GM23338 (cell line): ENCODE measurements around the gene CHRNA10. TPM values are rescaled to one million over a fixed set of nuclear protein-coding genes. Genes with fewer than 3 reads are reported as not detected.

ENCODE experiments used
- ATAC-seq: fragments of 200-7000 bp; cut with Tn5 transposase; 3 replicates; pipeline ENCODE4 v1.9.1; 2020
- DNase-seq: peaks from one replicate; pipeline ENCODE4 v3.0.0-alpha.2; 2015; ENCODE audit warnings: low spot score
- H2AFZ ChIP-seq: fragments of 200-600 bp; sonication (generic); 2 replicates; pipeline ENCODE4 v1.8.0; 2016; ENCODE audit warnings: antibody characterized with exemption, mild to moderate bottlenecking, moderate library complexity
- H3F3A ChIP-seq: fragments of 200-600 bp; sonication (generic); replicated peaks from 2 replicates; pipeline ENCODE4 v1.8.0; 2017; ENCODE audit warnings: antibody characterized with exemption, mixed run types, low read depth
- H3K27ac ChIP-seq: fragments of 200-600 bp; sonication (generic); 2 replicates; pipeline ENCODE4 v1.6.1; 2016; ENCODE audit warnings: low read depth
- H3K27me3 ChIP-seq: fragments of 200-600 bp; sonication (generic); 2 replicates; pipeline ENCODE4 v1.8.0; 2016; ENCODE audit warnings: mild to moderate bottlenecking, mixed run types, moderate library complexity; ENCODE audit not compliant: insufficient read depth
- H3K36me3 ChIP-seq: fragments of 200-600 bp; sonication (generic); 2 replicates; pipeline ENCODE4 v1.8.0; 2016; ENCODE audit warnings: mild to moderate bottlenecking; ENCODE audit not compliant: insufficient read depth
- H3K4me1 ChIP-seq: fragments of 200-600 bp; sonication (generic); 2 replicates; pipeline ENCODE4 v1.8.0; 2016; ENCODE audit warnings: mild to moderate bottlenecking, moderate library complexity; ENCODE audit not compliant: insufficient read depth
- H3K4me2 ChIP-seq: fragments of 200-600 bp; sonication (generic); 2 replicates; pipeline ENCODE4 v1.7.1; 2017; ENCODE audit warnings: mixed run types
- H3K4me3 ChIP-seq: fragments of 200-600 bp; sonication (generic); 2 replicates; pipeline ENCODE4 v1.6.1; 2016; ENCODE audit warnings: mixed run types
- H3K79me2 ChIP-seq: fragments of 200-600 bp; sonication (generic); replicated peaks from 2 replicates; pipeline ENCODE4 v1.8.0; 2017; ENCODE audit warnings: mild to moderate bottlenecking; ENCODE audit not compliant: insufficient read depth
- H3K9me2 ChIP-seq: fragments of 200-600 bp; sonication (generic); 2 replicates; pipeline ENCODE4 v1.8.0; 2017; ENCODE audit not compliant: insufficient read depth
- H4K20me1 ChIP-seq: fragments of 200-600 bp; sonication (generic); replicated peaks from 2 replicates; pipeline ENCODE4 v1.8.0; 2017; ENCODE audit warnings: mild to moderate bottlenecking; ENCODE audit not compliant: insufficient read depth
- H3K27ac Mint-ChIP-seq: 2 replicates; pipeline ENCODE4 v1.8.0; 2020; ENCODE audit warnings: inconsistent platforms, mild to moderate bottlenecking, moderate library complexity, mixed read lengths
- H3K27me3 Mint-ChIP-seq: 3 replicates; pipeline ENCODE4 v1.8.0; 2022; ENCODE audit warnings: low read depth, mild to moderate bottlenecking, moderate library complexity, mixed read lengths, inconsistent platforms; ENCODE audit not compliant: insufficient read depth, poor library complexity
- H3K36me3 Mint-ChIP-seq: 3 replicates; pipeline ENCODE4 v1.8.0; 2021; ENCODE audit warnings: low read depth, mild to moderate bottlenecking, inconsistent platforms, moderate library complexity, mixed read lengths
- H3K4me1 Mint-ChIP-seq: 3 replicates; pipeline ENCODE4 v1.8.0; 2020; ENCODE audit warnings: mild to moderate bottlenecking, inconsistent platforms, mixed read lengths
- H3K4me3 Mint-ChIP-seq: 3 replicates; pipeline ENCODE4 v1.8.0; 2021; ENCODE audit warnings: moderate library complexity, mild to moderate bottlenecking, inconsistent platforms, mixed read lengths
- H3K9me3 Mint-ChIP-seq: 3 replicates; pipeline ENCODE4 v1.8.0; 2020; ENCODE audit warnings: moderate library complexity, mild to moderate bottlenecking, inconsistent platforms, mixed read lengths
- ETS1 ChIP-seq: IDR thresholded peaks from 2 replicates; pipeline ENCODE4 v1.6.1; 2016; ENCODE audit warnings: antibody characterized with exemption
- EZH2 ChIP-seq: fragments of 200-600 bp; sonication (generic); IDR thresholded peaks from one replicate; pipeline ENCODE4 v1.8.0; 2017; ENCODE audit warnings: antibody characterized with exemption, mild to moderate bottlenecking, low read depth; ENCODE audit not compliant: unreplicated experiment
- EZH2phosphoT487 ChIP-seq: fragments of 200-600 bp; sonication (generic); IDR thresholded peaks from one replicate; pipeline ENCODE4 v1.8.1; 2018; ENCODE audit warnings: antibody characterized with exemption; ENCODE audit not compliant: unreplicated experiment
- JUNB ChIP-seq: IDR thresholded peaks from one replicate; pipeline ENCODE4 v1.6.1; 2016; ENCODE audit warnings: antibody characterized with exemption; ENCODE audit not compliant: unreplicated experiment
- NANOG ChIP-seq: IDR thresholded peaks from 2 replicates; pipeline ENCODE4 v1.6.1; 2016; ENCODE audit warnings: antibody characterized with exemption, borderline replicate concordance
- POLR2AphosphoS5 ChIP-seq: IDR thresholded peaks from 2 replicates; pipeline ENCODE4 v1.6.1; 2016; ENCODE audit warnings: antibody characterized with exemption, low read depth
- REST ChIP-seq: IDR thresholded peaks from one replicate; pipeline ENCODE4 v1.6.1; 2018; ENCODE audit warnings: antibody characterized with exemption; ENCODE audit not compliant: unreplicated experiment
- ZNF331 ChIP-seq: fragments of 250-450 bp; sonication (Bioruptor Pico); IDR thresholded peaks from 2 replicates; pipeline ENCODE4 v1.5.0; 2020; ENCODE audit warnings: low read depth, mild to moderate bottlenecking, moderate library complexity
- polyA plus RNA-seq: library from polyadenylated mRNA; unstranded; fragments of >200 nt; fragmentation: Nextera tagmentation; extraction: Ambion mirVana; gene quantifications from 2 replicates; pipeline ENCODE4 v1.2.1, GENCODE V29; 2016
- total RNA-seq: library from RNA; depleted of rRNA; stranded (reverse); fragments of >200 nt; shearing (Covaris generic); gene quantifications from 2 replicates; pipeline ENCODE4 v1.2.3, GENCODE V29; 2014
- TF ChIP-seq, protein P1 (sequence below), 2 experiments: fragments of 200-600 bp in 1 of 2; sonication (generic) in 1 of 2; conservative IDR thresholded peaks; 2 replicates each; pipeline versions ENCODE4 v1.5.1 to v1.6.1; 2016 to 2017; ENCODE audit warnings: antibody characterized with exemption in 2 of 2, low read depth in 2 of 2, mild to moderate bottlenecking in 2 of 2, moderate library complexity in 1 of 2

CHRNA10 gene
- total and polyA plus RNA-seq, 2 experiments from 2014 or later: 0.45 to 1.5 TPM

- Mint-ChIP-seq H3K36me3 (no peaks in the 10 kb centered on the region; the same call in 2 of the 3 replicates), H3K9me3 (no peaks in the 10 kb centered on the region), H3K27ac (no peak overlapping the region), H3K4me3 (no peak overlapping the region), H3K27me3 (peaks cover 8% of the 10 kb centered on the region), H3K4me1 (peaks cover 13% of the 10 kb centered on the region)
- Histone ChIP-seq H3K4me2 (no peak overlapping the region), H3K4me1 (no peaks in the 10 kb centered on the region), H3K79me2 (no peaks in the 10 kb centered on the region), H4K20me1 (no peaks in the 10 kb centered on the region), H3K9me2 (0 out of 2 replicates have a peak, but pooled peaks cover 3% of the 10 kb centered on the region), H3K27ac (no peak overlapping the region), H3K4me3 (no peak overlapping the region), H3K36me3 (no peaks in the 10 kb centered on the region), H3K27me3 (no peaks in the 10 kb centered on the region), H2AFZ (no peak overlapping the region), H3F3A (no peaks in the 10 kb centered on the region)
- ATAC-seq: no peak
- no peak for TF ChIP-seq NANOG
- no peak for DNase-seq
These were observed 53.2 kb downstream of the CHRNA10 start for GRCh38 chr11:3617990-3618389.

- Histone ChIP-seq H2AFZ (no peak overlapping the region), H3K79me2 (no peaks in the 10 kb centered on the region), H3F3A (no peaks in the 10 kb centered on the region), H3K9me2 (0 out of 2 replicates have a peak, but pooled peaks cover 3% of the 10 kb centered on the region), H3K27me3 (no peaks in the 10 kb centered on the region), H4K20me1 (no peaks in the 10 kb centered on the region), H3K4me2 (no peak overlapping the region), H3K4me1 (no peaks in the 10 kb centered on the region), H3K4me3 (no peak overlapping the region), H3K27ac (no peak overlapping the region), H3K36me3 (no peaks in the 10 kb centered on the region)
- H3K27ac Mint-ChIP-seq: no peak overlapping the region
- peaks cover 13% of the 10 kb centered on the region for H3K4me1 Mint-ChIP-seq
- peaks cover 6% of the 10 kb centered on the region for H3K27me3 Mint-ChIP-seq
- peaks cover 5% of the 10 kb centered on the region; the same call in 1 of the 3 replicates for H3K9me3 Mint-ChIP-seq
- no peak for ATAC-seq
- H3K4me3 Mint-ChIP-seq: no peak overlapping the region
- H3K36me3 Mint-ChIP-seq: no peaks in the 10 kb centered on the region; the same call in 2 of the 3 replicates
- DNase-seq: no peak
- TF ChIP-seq EZH2: no peak
- no peak for TF ChIP-seq ZNF331
- TF ChIP-seq REST: no peak
- no peak for TF ChIP-seq EZH2phosphoT487
- no peak for TF ChIP-seq POLR2AphosphoS5
- TF ChIP-seq, protein P1, sequence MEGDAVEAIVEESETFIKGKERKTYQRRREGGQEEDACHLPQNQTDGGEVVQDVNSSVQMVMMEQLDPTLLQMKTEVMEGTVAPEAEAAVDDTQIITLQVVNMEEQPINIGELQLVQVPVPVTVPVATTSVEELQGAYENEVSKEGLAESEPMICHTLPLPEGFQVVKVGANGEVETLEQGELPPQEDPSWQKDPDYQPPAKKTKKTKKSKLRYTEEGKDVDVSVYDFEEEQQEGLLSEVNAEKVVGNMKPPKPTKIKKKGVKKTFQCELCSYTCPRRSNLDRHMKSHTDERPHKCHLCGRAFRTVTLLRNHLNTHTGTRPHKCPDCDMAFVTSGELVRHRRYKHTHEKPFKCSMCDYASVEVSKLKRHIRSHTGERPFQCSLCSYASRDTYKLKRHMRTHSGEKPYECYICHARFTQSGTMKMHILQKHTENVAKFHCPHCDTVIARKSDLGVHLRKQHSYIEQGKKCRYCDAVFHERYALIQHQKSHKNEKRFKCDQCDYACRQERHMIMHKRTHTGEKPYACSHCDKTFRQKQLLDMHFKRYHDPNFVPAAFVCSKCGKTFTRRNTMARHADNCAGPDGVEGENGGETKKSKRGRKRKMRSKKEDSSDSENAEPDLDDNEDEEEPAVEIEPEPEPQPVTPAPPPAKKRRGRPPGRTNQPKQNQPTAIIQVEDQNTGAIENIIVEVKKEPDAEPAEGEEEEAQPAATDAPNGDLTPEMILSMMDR (conservative IDR thresholded peaks at IDR 0.05; ENCODE audit: low read depth in 2 of 2): no peak
- no peak for TF ChIP-seq ETS1
- TF ChIP-seq JUNB: no peak
- TF ChIP-seq NANOG: no peak
These were observed 54.3 kb downstream of the CHRNA10 start for GRCh38 chr11:3616721-3617460.
